Stimulated activated CD4-positive, alpha-beta T cell treated with anti-CD3 and anti-CD28 coated beads, Interleukin-1b, Interleukin-23, amount 100 ng/mL, for 4 hours (primary cell): Measurements from ENCODE around the gene RIOK3.

Experiments
- DNase-seq, 2 donors: peaks; one replicate each; pipeline ENCODE4 v3.0.0-alpha.2; 2020; ENCODE audit warnings: low read depth in 2 of 2

Gene RIOK3

GRCh38 chr18:23528580-23529472 is 75.7 kb downstream of the RIOK3 start:
- no peak for DNase-seq

GRCh38 chr18:23529604-23530003 is 76.5 kb downstream of the RIOK3 start:
- DNase-seq = no peak

GRCh38 chr18:23530195-23530594 is 77.1 kb downstream of the RIOK3 start:
- DNase-seq = no peak

GRCh38 chr18:23531912-23532311 is 78.8 kb downstream of the RIOK3 start:
- DNase-seq = no peak
